WI38 (cell line): ENCODE results near the gene SPATA31E1.
"Not testable (repeated sequence)": the region's sequence is repeated elsewhere in the genome, so short reads cannot be mapped to it uniquely, and the experiment has no call there.

Experiments
- H3K4me3 ChIP-seq: 2 replicates; pipeline ENCODE4 v1.5.1; 2011; ENCODE audit warnings: low read depth, mild to moderate bottlenecking, control low read depth, low read length
- TF ChIP-seq, protein P1 (sequence below): IDR thresholded peaks from 2 replicates; pipeline ENCODE4 v1.5.1; 2012; ENCODE audit warnings: low read depth, mild to moderate bottlenecking, control low read depth, low read length

SPATA31E1 gene

GRCh38 chr9:87909310-87910041 lies 26.8 kb downstream of the SPATA31E1 start:
- TF ChIP-seq, protein P1, sequence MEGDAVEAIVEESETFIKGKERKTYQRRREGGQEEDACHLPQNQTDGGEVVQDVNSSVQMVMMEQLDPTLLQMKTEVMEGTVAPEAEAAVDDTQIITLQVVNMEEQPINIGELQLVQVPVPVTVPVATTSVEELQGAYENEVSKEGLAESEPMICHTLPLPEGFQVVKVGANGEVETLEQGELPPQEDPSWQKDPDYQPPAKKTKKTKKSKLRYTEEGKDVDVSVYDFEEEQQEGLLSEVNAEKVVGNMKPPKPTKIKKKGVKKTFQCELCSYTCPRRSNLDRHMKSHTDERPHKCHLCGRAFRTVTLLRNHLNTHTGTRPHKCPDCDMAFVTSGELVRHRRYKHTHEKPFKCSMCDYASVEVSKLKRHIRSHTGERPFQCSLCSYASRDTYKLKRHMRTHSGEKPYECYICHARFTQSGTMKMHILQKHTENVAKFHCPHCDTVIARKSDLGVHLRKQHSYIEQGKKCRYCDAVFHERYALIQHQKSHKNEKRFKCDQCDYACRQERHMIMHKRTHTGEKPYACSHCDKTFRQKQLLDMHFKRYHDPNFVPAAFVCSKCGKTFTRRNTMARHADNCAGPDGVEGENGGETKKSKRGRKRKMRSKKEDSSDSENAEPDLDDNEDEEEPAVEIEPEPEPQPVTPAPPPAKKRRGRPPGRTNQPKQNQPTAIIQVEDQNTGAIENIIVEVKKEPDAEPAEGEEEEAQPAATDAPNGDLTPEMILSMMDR: no peak
- H3K4me3 ChIP-seq: no peak overlapping the region

- TF ChIP-seq, protein P1: no peak
- no peak overlapping the region for H3K4me3 ChIP-seq
These were observed 28.1 kb downstream of the SPATA31E1 start for GRCh38 chr9:87910821-87911220.

DNA sequence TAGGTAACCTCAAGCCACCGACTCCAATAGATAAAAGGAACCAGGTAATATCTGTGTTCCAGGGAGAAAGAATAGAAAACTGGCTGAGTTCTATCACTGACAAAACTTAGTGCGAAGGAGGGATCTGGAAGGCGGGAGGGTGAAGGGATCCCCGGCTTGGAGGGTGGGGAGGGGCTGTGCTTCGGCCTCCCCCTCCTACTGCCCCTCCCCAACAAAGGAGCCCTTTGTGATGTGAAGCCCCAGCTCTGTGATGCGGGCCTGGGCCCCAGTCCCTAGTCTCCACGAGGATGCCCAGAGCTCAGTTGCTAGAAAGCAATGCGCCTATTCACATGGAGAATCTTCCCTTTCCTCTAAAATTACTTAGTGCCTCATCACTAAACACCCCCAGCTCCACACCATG lies 35.0 kb downstream of the SPATA31E1 start, which contains the start of gene SPATA31C1:
SPATA31C1 (plus strand) TSS at position 301 of the 400 bp plus-strand sequence.
- H3K4me3 ChIP-seq: not testable (repeated sequence)

DNA sequence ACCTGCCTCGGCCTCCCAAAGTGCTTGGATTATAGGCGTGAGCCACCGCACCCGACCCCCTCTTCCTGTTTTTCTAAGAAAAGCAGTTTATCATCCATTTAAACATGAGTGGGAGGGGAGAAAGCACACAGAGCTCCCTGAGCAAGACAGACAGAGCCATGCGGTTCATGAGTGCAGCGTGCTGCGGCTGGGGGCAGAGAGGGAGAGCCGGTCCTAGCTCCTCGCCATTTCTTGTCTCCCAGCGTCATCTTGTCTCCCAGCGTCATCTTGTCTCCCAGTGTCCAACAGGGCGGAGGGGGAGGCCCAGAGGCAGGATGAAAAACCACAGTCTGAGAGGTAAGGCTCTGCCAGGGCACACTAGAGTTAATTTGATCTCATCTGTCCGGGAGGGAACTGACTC lies 36.3 kb downstream of the SPATA31E1 start:
- H3K4me3 ChIP-seq: not testable (repeated sequence)

GRCh38 chr9:87921561-87921960 lies 38.9 kb downstream of the SPATA31E1 start:
- H3K4me3 ChIP-seq: not testable (repeated sequence)

- not testable (repeated sequence) for H3K4me3 ChIP-seq
These were observed 40.3 kb downstream of the SPATA31E1 start for GRCh38 chr9:87923012-87923411.

DNA sequence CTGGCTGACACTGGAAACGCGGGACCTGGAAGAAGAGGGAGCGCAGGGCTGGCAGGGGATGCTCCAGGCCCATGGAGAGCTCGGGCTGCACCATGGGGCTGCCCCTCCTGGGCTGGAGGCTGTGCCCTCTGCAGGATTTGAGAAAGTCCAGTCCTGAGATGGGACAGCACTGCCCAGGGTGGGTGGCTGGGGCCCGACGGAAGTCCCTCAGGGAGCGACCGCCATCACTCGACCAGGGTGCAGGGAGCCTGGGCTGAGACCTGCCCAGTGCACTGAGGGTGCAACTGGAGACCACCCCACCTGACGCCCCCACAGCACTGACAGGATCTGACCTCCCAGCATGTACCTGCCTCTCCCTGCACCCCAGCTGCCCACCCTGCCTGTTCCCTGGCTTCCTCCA lies 42.2 kb downstream of the SPATA31E1 start:
- H3K4me3 ChIP-seq: not testable (repeated sequence)

DNA sequence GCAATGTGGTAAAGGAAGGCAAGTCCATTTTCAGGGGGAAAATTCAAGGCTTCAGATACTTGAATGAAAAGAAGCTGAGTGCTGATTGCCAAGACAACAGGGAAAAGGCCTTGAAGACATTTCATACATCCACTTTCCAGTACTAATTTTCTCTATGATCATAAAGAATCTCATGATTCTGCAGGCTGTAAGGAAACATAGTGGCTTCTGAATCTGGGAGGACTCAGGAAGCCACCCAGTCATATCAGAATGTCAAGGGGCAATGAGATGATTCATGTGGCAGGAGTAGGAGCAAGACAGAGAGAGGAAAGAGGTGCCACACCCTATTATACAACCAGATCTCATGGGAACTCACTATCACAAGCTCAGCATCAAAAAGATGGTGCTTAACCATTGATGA lies 46.5 kb downstream of the SPATA31E1 start:
- H3K4me3 ChIP-seq: not testable (repeated sequence)

- not testable (repeated sequence) for H3K4me3 ChIP-seq
These were observed 51.8 kb downstream of the SPATA31E1 start for GRCh38 chr9:87934444-87934843.

DNA sequence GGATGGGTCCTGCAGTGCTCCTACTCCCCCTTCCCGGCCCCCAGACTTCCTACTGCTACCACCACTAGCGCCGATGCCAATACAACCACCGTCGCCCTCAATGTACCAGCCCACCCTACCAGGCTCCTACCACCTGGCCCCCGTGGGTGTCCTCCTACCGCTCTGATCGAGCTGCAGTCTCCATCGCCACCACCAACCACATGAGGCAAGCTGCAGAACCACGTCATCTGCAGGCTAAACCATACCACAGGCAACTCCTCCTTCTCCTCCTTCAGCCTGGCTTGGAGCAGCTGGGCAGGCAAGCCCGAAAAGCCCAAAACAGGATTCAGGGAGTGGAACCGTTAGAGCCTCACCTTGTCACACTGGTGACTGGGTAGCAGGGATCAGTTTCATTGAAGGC lies 54.7 kb downstream of the SPATA31E1 start:
- H3K4me3 ChIP-seq: not testable (repeated sequence)

- not testable (repeated sequence) for H3K4me3 ChIP-seq
These were observed 55.2 kb downstream of the SPATA31E1 start for GRCh38 chr9:87937918-87938317.

GRCh38 chr9:87938336-87938735 lies 55.7 kb downstream of the SPATA31E1 start:
- not testable (repeated sequence) for H3K4me3 ChIP-seq
